GM12864 (cell line): ENCODE results near the gene MED12L.

ENCODE experiments used
- DNase-seq: peaks from one replicate; pipeline ENCODE4 v3.0.0-alpha.2; 2011; ENCODE audit warnings: low read depth
- H3K4me3 ChIP-seq: 2 replicates; pipeline ENCODE4 v1.5.1; 2011; ENCODE audit warnings: mild to moderate bottlenecking, low read depth, low read length, control low read depth
- TF ChIP-seq, protein P1 (sequence below): IDR thresholded peaks from 2 replicates; pipeline ENCODE4 v1.5.1; 2011; ENCODE audit warnings: low read depth, mild to moderate bottlenecking, moderate library complexity, low read length, control low read depth, inconsistent platforms; ENCODE audit errors: missing control alignments

Gene MED12L

DNA sequence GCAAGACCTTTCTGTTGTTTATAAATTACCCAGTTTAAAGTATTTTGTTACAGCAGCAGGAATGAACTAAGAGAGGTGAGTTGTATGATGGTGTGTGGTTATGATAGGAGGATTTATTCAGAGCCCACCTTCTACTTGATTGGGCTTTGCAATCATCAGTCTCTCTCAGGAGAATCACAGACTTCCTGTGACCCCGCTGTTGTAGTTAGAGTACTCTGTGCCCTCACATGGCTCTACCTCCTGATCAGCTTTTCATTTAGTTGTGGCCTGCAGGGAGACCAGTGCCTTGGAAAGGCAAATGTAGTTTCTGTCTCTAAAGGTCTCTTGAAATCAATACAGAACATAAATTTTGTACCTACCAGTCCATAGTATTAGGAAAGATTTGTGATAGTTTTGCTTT lies 200.5 kb downstream of the MED12L start:
- no peak for DNase-seq
- TF ChIP-seq, protein P1, sequence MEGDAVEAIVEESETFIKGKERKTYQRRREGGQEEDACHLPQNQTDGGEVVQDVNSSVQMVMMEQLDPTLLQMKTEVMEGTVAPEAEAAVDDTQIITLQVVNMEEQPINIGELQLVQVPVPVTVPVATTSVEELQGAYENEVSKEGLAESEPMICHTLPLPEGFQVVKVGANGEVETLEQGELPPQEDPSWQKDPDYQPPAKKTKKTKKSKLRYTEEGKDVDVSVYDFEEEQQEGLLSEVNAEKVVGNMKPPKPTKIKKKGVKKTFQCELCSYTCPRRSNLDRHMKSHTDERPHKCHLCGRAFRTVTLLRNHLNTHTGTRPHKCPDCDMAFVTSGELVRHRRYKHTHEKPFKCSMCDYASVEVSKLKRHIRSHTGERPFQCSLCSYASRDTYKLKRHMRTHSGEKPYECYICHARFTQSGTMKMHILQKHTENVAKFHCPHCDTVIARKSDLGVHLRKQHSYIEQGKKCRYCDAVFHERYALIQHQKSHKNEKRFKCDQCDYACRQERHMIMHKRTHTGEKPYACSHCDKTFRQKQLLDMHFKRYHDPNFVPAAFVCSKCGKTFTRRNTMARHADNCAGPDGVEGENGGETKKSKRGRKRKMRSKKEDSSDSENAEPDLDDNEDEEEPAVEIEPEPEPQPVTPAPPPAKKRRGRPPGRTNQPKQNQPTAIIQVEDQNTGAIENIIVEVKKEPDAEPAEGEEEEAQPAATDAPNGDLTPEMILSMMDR, result no peak
- no peak overlapping the region for H3K4me3 ChIP-seq

DNA sequence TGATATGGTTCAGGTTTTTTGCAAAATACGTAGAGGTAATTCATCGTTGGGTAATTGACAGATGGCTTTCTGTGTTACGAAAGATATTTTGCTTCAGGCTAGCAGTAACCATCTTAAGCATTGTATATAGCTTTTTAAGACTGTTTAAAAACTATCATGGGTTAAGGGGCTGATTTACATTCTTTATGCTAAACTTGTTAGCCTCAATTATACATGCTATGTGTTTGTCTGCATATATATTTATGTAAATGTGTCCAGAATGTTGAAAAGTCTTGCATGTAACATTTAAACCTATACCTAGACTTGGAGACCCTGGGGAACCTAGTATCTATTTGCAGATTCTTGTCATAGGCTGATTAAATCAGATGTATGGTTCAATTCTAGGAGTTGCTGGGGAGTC lies 204.0 kb downstream of the MED12L start:
- no peak for DNase-seq
- H3K4me3 ChIP-seq, result no peak overlapping the region
- TF ChIP-seq, protein P1, result no peak

DNA sequence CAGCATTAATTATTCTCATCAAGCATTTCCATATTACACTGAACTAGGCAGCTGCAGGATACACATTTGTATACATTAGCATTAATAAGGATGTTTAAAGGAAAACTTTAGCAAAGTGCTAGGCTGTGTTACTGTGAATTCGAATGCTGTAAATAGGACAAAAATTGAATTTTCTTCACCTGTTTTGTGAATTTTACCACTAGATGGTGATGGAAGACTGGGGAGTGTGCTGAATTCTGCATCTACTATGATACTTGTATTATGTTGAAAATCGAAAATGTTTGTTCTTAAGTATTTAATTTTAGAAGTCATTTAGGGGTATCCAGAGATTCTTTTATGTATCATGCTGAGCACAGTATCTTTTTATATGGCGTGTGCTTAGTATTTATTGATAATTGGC lies 205.2 kb downstream of the MED12L start:
- H3K4me3 ChIP-seq, result no peak overlapping the region
- TF ChIP-seq, protein P1, result peak; percentile 39
- no peak for DNase-seq

DNA sequence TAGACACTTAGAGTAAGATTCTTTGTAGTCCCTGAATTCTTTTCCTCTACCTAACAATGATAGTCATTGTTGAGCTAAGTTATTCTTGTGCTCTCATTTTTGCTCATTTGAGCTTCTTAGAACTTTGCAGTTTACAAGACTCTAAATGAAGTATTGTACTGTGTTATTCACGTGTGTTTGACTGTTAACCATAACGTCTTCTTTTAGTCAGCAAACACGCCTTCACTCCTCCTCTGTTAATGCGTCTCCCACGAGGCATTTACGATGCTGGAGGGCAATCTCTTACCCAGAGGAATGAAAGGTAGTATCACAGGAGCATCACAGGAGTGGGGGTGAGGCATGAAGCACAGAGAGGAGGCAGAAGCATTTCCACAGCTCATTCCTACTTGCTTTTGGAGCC lies 207.7 kb downstream of the MED12L start:
- DNase-seq, result no peak
- TF ChIP-seq, protein P1, result no peak
- H3K4me3 ChIP-seq, result no peak overlapping the region

DNA sequence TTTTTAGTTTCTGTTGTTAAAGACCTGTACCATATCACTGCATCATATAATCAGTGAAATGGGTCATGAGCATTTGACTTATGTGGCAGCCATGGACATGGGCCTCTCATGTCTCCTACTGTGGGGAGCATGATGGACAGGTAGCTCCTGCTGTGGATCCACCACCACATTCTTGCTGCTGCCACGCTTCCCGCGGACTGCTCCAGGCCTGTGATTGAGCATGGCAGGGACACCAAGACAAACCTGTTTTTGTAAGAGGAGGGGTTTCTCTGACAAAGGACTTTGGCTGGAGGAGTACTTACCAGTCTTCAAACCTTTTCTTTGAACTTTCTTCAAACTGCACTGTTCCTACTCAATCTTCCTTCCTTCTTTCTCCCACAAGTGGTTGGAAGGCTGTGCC lies 210.8 kb downstream of the MED12L start:
- no peak overlapping the region for H3K4me3 ChIP-seq
- TF ChIP-seq, protein P1, result no peak
- DNase-seq, result no peak

DNA sequence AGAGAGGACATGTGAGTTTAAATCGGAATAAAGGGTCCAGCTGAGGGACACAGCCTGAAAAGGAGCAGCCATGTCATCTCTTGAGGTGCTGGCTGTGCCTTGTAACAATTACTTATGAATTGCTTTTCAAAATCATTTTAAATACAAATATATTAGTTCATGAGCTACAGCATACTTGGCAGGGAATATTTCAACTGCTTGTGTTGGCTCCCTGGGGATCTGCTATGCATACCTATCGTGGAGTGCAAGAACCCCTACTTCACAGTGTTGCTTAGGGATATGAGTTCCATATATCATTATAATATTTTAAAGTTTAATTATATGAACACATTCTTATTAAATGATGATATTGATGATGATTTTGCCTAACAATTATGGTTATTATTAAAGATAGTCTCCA lies 212.0 kb downstream of the MED12L start:
- H3K4me3 ChIP-seq, result no peak overlapping the region
- TF ChIP-seq, protein P1, result no peak
- DNase-seq, result no peak

DNA sequence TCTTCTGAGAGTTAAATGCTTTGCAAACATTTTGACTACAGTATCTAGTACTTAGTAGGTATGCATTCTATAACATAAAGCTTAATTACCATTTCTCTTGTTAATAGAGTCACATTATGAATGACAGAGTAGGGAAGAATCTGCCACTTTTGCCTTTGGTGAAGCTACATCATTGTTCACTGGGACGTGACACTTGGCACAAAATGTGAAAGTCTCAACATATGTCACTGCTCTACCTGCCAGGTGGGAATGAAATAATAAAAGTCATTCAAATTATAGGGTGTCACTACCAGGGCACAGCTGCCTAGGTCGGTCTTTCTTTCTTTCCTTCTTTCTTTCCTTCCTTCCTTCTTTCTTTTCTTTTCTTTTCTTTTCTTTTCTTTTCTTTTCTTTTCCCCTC lies 213.5 kb downstream of the MED12L start:
- TF ChIP-seq, protein P1, result no peak
- DNase-seq, result no peak
- no peak overlapping the region for H3K4me3 ChIP-seq
